GM12878 (cell line): ENCODE measurements around the gene PMM2. TPM values are rescaled to one million over a fixed set of nuclear protein-coding genes. Genes with fewer than 3 reads are reported as not detected.
A peak's percentile ranks its signal among the peaks of the same experiment; 100 is the strongest.

Experiments used
- ATAC-seq: fragments of 200-7000 bp; cut with Tn5 transposase; 3 replicates; pipeline ENCODE4 v1.9.1; 2020; ENCODE audit warnings: mild to moderate bottlenecking, moderate library complexity
- BruUV-seq: library from RNA; stranded (reverse); fragments of 400-500 nt; replicated peaks from 2 replicates; lab custom pipeline; 2021; lab: Mats Ljungman, UMichigan
- CTCF ChIA-PET: fragments of 300-600 bp; sonication (Branson Sonifier 250); formaldehyde crosslinking; extraction: SDS; loops from one replicate; lab custom pipeline; 2021; ENCODE audit warnings: inconsistent platforms; lab: Yijun Ruan, JAX
- POLR2A ChIA-PET: fragments of 350-600 bp; formaldehyde crosslinking; extraction: SDS; loops from one replicate; lab custom pipeline; 2021; ENCODE audit warnings: inconsistent platforms; lab: Charles Lee
- RAD21 ChIA-PET: fragments of 300-600 bp; sonication (Branson Sonifier 250); formaldehyde crosslinking; loops from one replicate; lab custom pipeline; 2023; ENCODE audit warnings: antibody characterized with exemption; ENCODE audit not compliant: unreplicated experiment; lab: Charles Lee
- SMC1A ChIA-PET: fragments of 300-600 bp; sonication (Branson Sonifier 250); formaldehyde crosslinking; loops from one replicate; lab custom pipeline; 2023; ENCODE audit not compliant: unreplicated experiment, uncharacterized antibody; lab: Charles Lee
- DNase-seq: peaks from one replicate; pipeline ENCODE4 v3.0.0-alpha.2; 2011; ENCODE audit warnings: low read depth, low spot score
- FAIRE-seq: peaks from 3 replicates; lab custom pipeline; 2011; peaks lifted over from hg19 to GRCh38; lab: Jason Lieb, UNC
- H2AFZ ChIP-seq: 2 replicates; pipeline ENCODE4 v1.6.0; 2011; ENCODE audit warnings: low read depth, low read length, control low read depth; ENCODE audit not compliant: control insufficient read depth
- H3K27ac ChIP-seq: 2 replicates; pipeline ENCODE4 v1.5.1; 2011; ENCODE audit warnings: control low read depth; ENCODE audit not compliant: control insufficient read depth, insufficient read depth
- H3K27me3 ChIP-seq, 2 experiments: replicated peaks in 1 of 2; 2 replicates each; pipeline versions ENCODE4 v1.6.0 to v1.6.1; 2011; ENCODE audit warnings: low read length in 1 of 2; ENCODE audit not compliant: control insufficient read depth in 2 of 2, insufficient read depth in 2 of 2
- H3K36me3 ChIP-seq, 2 experiments: 2 replicates each; pipeline ENCODE4 v1.5.1; 2011; ENCODE audit warnings: low read length in 1 of 2; ENCODE audit not compliant: control insufficient read depth in 2 of 2, insufficient read depth in 2 of 2
- H3K4me1 ChIP-seq: 2 replicates; pipeline ENCODE4 v1.6.1; 2011; ENCODE audit warnings: mild to moderate bottlenecking, low read length, moderate library complexity, mixed read lengths; ENCODE audit not compliant: control insufficient read depth, insufficient read depth
- H3K4me2 ChIP-seq: 2 replicates; pipeline ENCODE4 v1.6.0; 2011; ENCODE audit warnings: control low read depth; ENCODE audit not compliant: control insufficient read depth, insufficient read depth
- H3K4me3 ChIP-seq: fragments of 200-600 bp; sonication (generic); 2 replicates; pipeline ENCODE4 v1.5.1; 2016
- H3K79me2 ChIP-seq: 2 replicates; pipeline ENCODE4 v1.6.0; 2011; ENCODE audit warnings: low read length; ENCODE audit not compliant: control insufficient read depth, insufficient read depth
- H3K9ac ChIP-seq: 2 replicates; pipeline ENCODE4 v1.8.0; 2011; ENCODE audit warnings: low read length, control low read depth, mixed read lengths; ENCODE audit not compliant: control insufficient read depth, insufficient read depth
- H3K9me3 ChIP-seq: replicated peaks from 3 replicates; pipeline ENCODE4 v1.5.1; 2011; ENCODE audit warnings: mild to moderate bottlenecking, low read length; ENCODE audit not compliant: control insufficient read depth, insufficient read depth
- H4K20me1 ChIP-seq: 2 replicates; pipeline ENCODE4 v1.6.0; 2011; ENCODE audit not compliant: control insufficient read depth, insufficient read depth
- BCLAF1 ChIP-seq: fragments of 450-650 bp; IDR thresholded peaks from 2 replicates; pipeline ENCODE4 v1.6.1; 2017; ENCODE audit warnings: antibody characterized with exemption, mild to moderate bottlenecking, moderate library complexity
- HDAC2 ChIP-seq: fragments of 200-600 bp; sonication (generic); IDR thresholded peaks from 2 replicates; pipeline ENCODE4 v1.6.1; 2017
- IKZF1 ChIP-seq: fragments of 450-650 bp; conservative IDR thresholded peaks from 2 replicates; pipeline ENCODE4 v1.6.1; 2017; ENCODE audit warnings: antibody characterized with exemption, mild to moderate bottlenecking
- IKZF2 ChIP-seq, 2 experiments: fragments of 450-650 bp; IDR thresholded peaks; 2 replicates each; pipeline ENCODE4 v1.6.1; 2017; ENCODE audit warnings: mild to moderate bottlenecking in 2 of 2, moderate library complexity in 2 of 2
- LARP7 ChIP-seq: fragments of 450-650 bp; IDR thresholded peaks from 2 replicates; pipeline ENCODE4 v1.6.1; 2017; ENCODE audit warnings: mild to moderate bottlenecking
- NFIC ChIP-seq: IDR thresholded peaks from 2 replicates; pipeline ENCODE4 v1.6.1; 2012; ENCODE audit warnings: low read depth, mild to moderate bottlenecking, inconsistent platforms, low read length, moderate library complexity
- NFYB ChIP-seq: IDR thresholded peaks from 2 replicates; pipeline ENCODE4 v1.6.1; 2011; ENCODE audit warnings: low read depth, mild to moderate bottlenecking, low read length, improper control_type of control experiment, moderate library complexity; ENCODE audit not compliant: insufficient read depth
- NR2C1 ChIP-seq: fragments of 450-650 bp; IDR thresholded peaks from 2 replicates; pipeline ENCODE4 v1.6.1; 2017; ENCODE audit warnings: antibody characterized with exemption, mild to moderate bottlenecking, moderate library complexity
- SPI1 ChIP-seq: IDR thresholded peaks from 2 replicates; pipeline ENCODE4 v1.6.1; 2011; ENCODE audit warnings: low read depth, mild to moderate bottlenecking, low read length, moderate library complexity, borderline replicate concordance; ENCODE audit not compliant: insufficient read depth
- SUZ12 ChIP-seq: fragments of 200-600 bp; sonication (generic); IDR thresholded peaks from one replicate; pipeline ENCODE4 v1.6.1; 2018; ENCODE audit warnings: antibody characterized with exemption, mild to moderate bottlenecking; ENCODE audit not compliant: unreplicated experiment
- TCF7 ChIP-seq: IDR thresholded peaks from 2 replicates; pipeline ENCODE4 v1.6.1; 2014; ENCODE audit warnings: antibody characterized with exemption, borderline replicate concordance
- ZNF592 ChIP-seq: fragments of 450-650 bp; IDR thresholded peaks from 2 replicates; pipeline ENCODE4 v1.6.1; 2017; ENCODE audit warnings: mild to moderate bottlenecking, moderate library complexity
- ZNF687 ChIP-seq: fragments of 450-650 bp; IDR thresholded peaks from 2 replicates; pipeline ENCODE4 v1.6.1; 2017; ENCODE audit warnings: mild to moderate bottlenecking, moderate library complexity
- WGBS: methylation state at CpG from one replicate; pipeline ENCODE4 v1.1.6; 2016; ENCODE audit warnings: low lambda C conversion rate; ENCODE audit not compliant: insufficient replicate concordance, insufficient coverage; ENCODE audit errors: missing lambda C conversion rate; 5-methylcytosine and 5-hydroxymethylcytosine counted together
- in situ Hi-C: fragments of 300-500 bp; cut with MboI; formaldehyde crosslinking; loops from 9 replicates; pipeline ENCODE4 v1.14.3; 2018; ENCODE audit warnings: mixed read lengths
- intact Hi-C: fragments of 100-400 bp; cut with micrococcal nuclease; formaldehyde crosslinking; loops from one replicate; pipeline ENCODE4 v1.14.2; 2022; ENCODE audit not compliant: unreplicated experiment
- polyA plus RNA-seq, 11 experiments: library from polyadenylated mRNA; depleted of rRNA in 4 of 11; unstranded in 6 of 11; stranded (reverse) in 5 of 11; fragments of >200 nt; fragmentation: Nextera tagmentation in 4 of 11; fragmentation: Illumina TruSeq in 1 of 11; extraction: Ambion mirVana in 4 of 11; extraction: Trizol in 1 of 11; gene quantifications; 1 replicate in 1 of 11; 2 replicates in 10 of 11; pipeline versions ENCODE4 v1.2.1 to v1.2.3, GENCODE V29; 2011 to 2016; ENCODE audit warnings: inconsistent platforms in 2 of 11, missing spikeins in 2 of 11, low read depth in 1 of 11
- total RNA-seq, 4 experiments: library from RNA; depleted of rRNA in 3 of 4; stranded (reverse); fragments of >200 nt in 3 of 4; fragmentation: Illumina TruSeq in 1 of 4; extraction: Trizol in 1 of 4; gene quantifications; 2 replicates each; pipeline versions ENCODE4 v1.2.1 to v1.2.3, GENCODE V29; 2013 to 2021

Gene PMM2
- total and polyA plus RNA-seq, 10 of the 15 experiments (the other 5 are each of a cell fraction or from before 2014, with no cell fraction given): 22.6 to 69.4 (median 52.3) TPM

- ChIA-PET POLR2A (no interaction called here), SMC1A (interaction anchor here (1.2 to 1.9 kb wide), 2 partner anchors 21 to 38 kb away, joined by 3 to 6 read pairs; no protein-coding TSS in a partner anchor), CTCF (interaction anchor here (1.3 to 2.3 kb wide), 2 partner anchors 52 to 58 kb away, joined by 3 to 11 read pairs; no protein-coding TSS in a partner anchor), RAD21 (interaction anchor here (1.1 kb wide), 1 partner anchor 57 kb away, joined by 3 read pairs; no protein-coding TSS in a partner anchor)
- Histone ChIP-seq H3K27ac (no peak overlapping the region), H3K4me1 (peaks cover 10% of the 10 kb centered on the region), H3K36me3 (peaks cover 10 to 34% of the 10 kb centered on the region in 2 experiments), H3K9ac (no peak overlapping the region), H4K20me1 (peaks cover 3% of the 10 kb centered on the region; the same call in 1 of the 2 replicates), H3K4me2 (no peak overlapping the region), H2AFZ (no peak overlapping the region), H3K4me3 (no peak overlapping the region), H3K9me3 (no peaks in the 10 kb centered on the region), H3K27me3 (no peaks in the 10 kb centered on the region), H3K79me2 (no peaks in the 10 kb centered on the region; the same call in 1 of the 2 replicates)
- in situ Hi-C loops (no loop called here), intact Hi-C loops (no loop called here)
- FAIRE-seq: no peak
- WGBS: 98% methylated on average over 3 of the region's 3 CpGs
- no TSS peak for BruUV-seq
- no peak for ATAC-seq
- DNase-seq: no peak
- peak in 1 of 2 experiments; percentile 16; a peak in 1 of 4 replicates for TF ChIP-seq IKZF2 (IDR thresholded peaks at IDR 0.05)
- peak; percentile 31; the same call in 1 of the 2 replicates for TF ChIP-seq IKZF1
- no peak for TF ChIP-seq NFYB
- TF ChIP-seq NFIC: no peak
- no peak for TF ChIP-seq NR2C1
- TF ChIP-seq SPI1: peak; percentile 50; the same call in 1 of the 2 replicates
- TF ChIP-seq ZNF592: peak; percentile 70; the same call in 1 of the 2 replicates
- TF ChIP-seq ZNF687: peak; percentile 25; the same call in 1 of the 2 replicates
- no peak for TF ChIP-seq LARP7
- TF ChIP-seq BCLAF1: no peak
- TF ChIP-seq TCF7: no peak
- no peak for TF ChIP-seq SUZ12
- no peak for TF ChIP-seq HDAC2
These were observed 24.8 kb downstream of the PMM2 start for GRCh38 chr16:8822403-8822802.
